Activated CD8-positive, alpha-beta T cell treated with anti-CD3 and anti-CD28 coated beads for 36 hours (primary cell): ENCODE data around the gene PSMD6. TPM values are rescaled to one million over a fixed set of nuclear protein-coding genes. Genes with fewer than 3 reads are reported as not detected.

Source experiments
- ATAC-seq: fragments of 200-7000 bp; cut with Tn5 transposase; one replicate; pipeline ENCODE4 v1.10.0; 2021; ENCODE audit warnings: mild to moderate bottlenecking, moderate library complexity
- CTCF ChIA-PET: fragments of 350-600 bp; sonication (Branson Sonifier 250); formaldehyde crosslinking; loops from one replicate; lab custom pipeline; 2021; ENCODE audit warnings: antibody characterized with exemption; lab: Charles Lee
- POLR2A ChIA-PET: fragments of 350-600 bp; sonication (Branson Sonifier 250); formaldehyde crosslinking; loops from one replicate; lab custom pipeline; 2021; ENCODE audit warnings: antibody characterized with exemption; lab: Charles Lee
- DNase-seq: peaks from one replicate; pipeline ENCODE4 v3.0.0-alpha.2; 2020
- H3K27ac Mint-ChIP-seq: one replicate; pipeline ENCODE4 v1.8.0; 2021; ENCODE audit warnings: mild to moderate bottlenecking, mixed read lengths
- H3K27me3 Mint-ChIP-seq: one replicate; pipeline ENCODE4 v1.8.0; 2021; ENCODE audit warnings: mixed read lengths
- H3K36me3 Mint-ChIP-seq: one replicate; pipeline ENCODE4 v1.8.0; 2021; ENCODE audit warnings: low read depth, mixed read lengths
- H3K4me1 Mint-ChIP-seq: one replicate; pipeline ENCODE4 v1.8.0; 2021; ENCODE audit warnings: low read depth, mixed read lengths
- H3K4me3 Mint-ChIP-seq: one replicate; pipeline ENCODE4 v1.8.0; 2021; ENCODE audit warnings: mild to moderate bottlenecking, moderate library complexity, mixed read lengths
- H3K9me3 Mint-ChIP-seq: one replicate; pipeline ENCODE4 v1.8.0; 2021; ENCODE audit warnings: mixed read lengths
- CTCF ChIP-seq: fragments of 200-600 bp; IDR thresholded peaks from one replicate; pipeline ENCODE4 v1.8.0; 2022; ENCODE audit warnings: antibody characterized with exemption, mild to moderate bottlenecking
- intact Hi-C: fragments of 100-400 bp; cut with micrococcal nuclease; formaldehyde crosslinking; loops from one replicate; pipeline ENCODE4 v1.10.0; 2022
- total RNA-seq, 2 experiments: library from RNA; stranded (reverse); gene quantifications; one replicate each; pipeline ENCODE4 v1.2.3, GENCODE V29; 2021

Gene PSMD6
- total RNA-seq, 2 experiments from 2014 or later = 110 to 113 TPM

GRCh38 chr3:63980830-63981498 is 42.3 kb downstream of the PSMD6 start:
- CTCF ChIA-PET = interaction anchor here (1.1 to 32.0 kb wide), 5 partner anchors 7 to 50 kb away, joined by 3 to 595 read pairs (median 5); partner anchors contain the start of gene PSMD6
- TF ChIP-seq CTCF = no peak
- intact Hi-C loops = no loop called here
- ATAC-seq (no peak), DNase-seq (no peak)
- Mint-ChIP-seq H3K36me3 (peaks cover 54% of the 10 kb centered on the region), H3K9me3 (no peaks in the 10 kb centered on the region), H3K27me3 (no peaks in the 10 kb centered on the region), H3K4me3 (no peak overlapping the region), H3K4me1 (peaks cover 85% of the 10 kb centered on the region), H3K27ac (peak overlapping the region; percentile 92)
- POLR2A ChIA-PET = interaction anchor here (0.8 to 6.2 kb wide), 5 partner anchors 9 to 70 kb away, joined by 3 to 43 read pairs (median 4); no protein-coding TSS in a partner anchor

GRCh38 chr3:63980019-63980418 is 43.3 kb downstream of the PSMD6 start:
- ChIA-PET CTCF (interaction anchor here (1.9 to 32.0 kb wide), 4 partner anchors 8 to 69 kb away, joined by 5 to 595 read pairs (median 306); partner anchors contain the start of genes PSMD6 and SCAANT1), POLR2A (interaction anchor here (1.0 to 6.2 kb wide), 5 partner anchors 8 to 69 kb away, joined by 3 to 43 read pairs (median 3); no protein-coding TSS in a partner anchor)
- peak overlapping the region; percentile 68 for H3K4me3 Mint-ChIP-seq
- peaks cover 82% of the 10 kb centered on the region for H3K4me1 Mint-ChIP-seq
- peak overlapping the region; percentile 92 for H3K27ac Mint-ChIP-seq
- TF ChIP-seq CTCF = no peak
- H3K9me3 Mint-ChIP-seq = no peaks in the 10 kb centered on the region
- no peaks in the 10 kb centered on the region for H3K27me3 Mint-ChIP-seq
- intact Hi-C loops = no loop called here
- H3K36me3 Mint-ChIP-seq = peaks cover 45% of the 10 kb centered on the region
- DNase-seq = no peak
- ATAC-seq = peak; percentile 37

GRCh38 chr3:63979093-63979885 is 44.0 kb downstream of the PSMD6 start:
- POLR2A ChIA-PET = interaction anchor here (0.5 to 6.2 kb wide), 7 partner anchors 9 to 99 kb away, joined by 3 to 43 read pairs (median 3); partner anchors contain the start of gene SCAANT1
- H3K4me1 Mint-ChIP-seq = peaks cover 85% of the 10 kb centered on the region
- intact Hi-C loops = no loop called here
- peak overlapping the region; percentile 68 for H3K4me3 Mint-ChIP-seq
- peak overlapping the region; percentile 92 for H3K27ac Mint-ChIP-seq
- H3K27me3 Mint-ChIP-seq = no peaks in the 10 kb centered on the region
- H3K36me3 Mint-ChIP-seq = peaks cover 43% of the 10 kb centered on the region
- no peaks in the 10 kb centered on the region for H3K9me3 Mint-ChIP-seq
- peak; percentile 48 for ATAC-seq
- peak; percentile 47 for DNase-seq
- CTCF ChIA-PET = interaction anchor here (1.1 to 32.0 kb wide), 7 partner anchors 8 to 68 kb away, joined by 3 to 595 read pairs (median 6); partner anchors contain the start of genes PSMD6 and SCAANT1
- no peak for TF ChIP-seq CTCF

- Mint-ChIP-seq H3K4me1 (peaks cover 91% of the 10 kb centered on the region), H3K9me3 (no peaks in the 10 kb centered on the region), H3K27me3 (no peaks in the 10 kb centered on the region), H3K4me3 (peak overlapping the region; percentile 68), H3K36me3 (peaks cover 48% of the 10 kb centered on the region), H3K27ac (peak overlapping the region; percentile 92)
- TF ChIP-seq CTCF = no peak
- DNase-seq = no peak
- CTCF ChIA-PET = interaction anchor here (1.2 to 32.0 kb wide), 7 partner anchors 7 to 49 kb away, joined by 3 to 595 read pairs (median 6); partner anchors contain the start of gene PSMD6
- POLR2A ChIA-PET = interaction anchor here (1.3 to 6.2 kb wide), 5 partner anchors 11 to 66 kb away, joined by 3 to 43 read pairs (median 5); partner anchors contain the start of gene SCAANT1
- peak; percentile 32 for ATAC-seq
- intact Hi-C loops = no loop called here
Measured at GRCh38 chr3:63977893-63978292, 45.4 kb downstream of the PSMD6 start.
